Keratinocyte (primary cell): ENCODE data around the gene PLAGL1. TPM values are rescaled to one million over a fixed set of nuclear protein-coding genes. Genes with fewer than 3 reads are reported as not detected.

Experiments used
- DNase-seq: peaks from one replicate; pipeline ENCODE4 v3.0.0-alpha.2; 2011; ENCODE audit warnings: low read depth, missing footprints, low spot score
- FAIRE-seq: peaks from 2 replicates; lab custom pipeline; 2011; peaks lifted over from hg19 to GRCh38; lab: Jason Lieb, UNC
- H2AFZ ChIP-seq: 2 replicates; pipeline ENCODE4 v1.6.0; 2012; ENCODE audit warnings: low read length, control low read depth, inconsistent platforms; ENCODE audit not compliant: control insufficient read depth
- H3K27ac ChIP-seq: 2 replicates; pipeline ENCODE4 v1.5.1; 2011; ENCODE audit warnings: low read length; ENCODE audit not compliant: control insufficient read depth, insufficient read depth
- H3K27me3 ChIP-seq: 3 replicates; pipeline ENCODE4 v1.6.0; 2011; ENCODE audit warnings: low read length; ENCODE audit not compliant: control insufficient read depth, insufficient read depth; ENCODE audit errors: extremely low read depth
- H3K36me3 ChIP-seq, 2 experiments: 2 replicates in 1 of 2; 3 replicates in 1 of 2; pipeline ENCODE4 v1.5.1; 2011; ENCODE audit warnings: low read length in 2 of 2, mild to moderate bottlenecking in 1 of 2; ENCODE audit not compliant: control insufficient read depth in 2 of 2, insufficient read depth in 2 of 2; ENCODE audit errors: extremely low read depth in 1 of 2
- H3K4me1 ChIP-seq: 3 replicates; pipeline ENCODE4 v1.5.1; 2011; ENCODE audit warnings: low read length; ENCODE audit not compliant: control insufficient read depth, insufficient read depth; ENCODE audit errors: extremely low read depth
- H3K4me2 ChIP-seq: 3 replicates; pipeline ENCODE4 v1.6.0; 2011; ENCODE audit warnings: low read depth, low read length; ENCODE audit not compliant: control insufficient read depth, insufficient read depth; ENCODE audit errors: extremely low read depth
- H3K4me3 ChIP-seq, 3 experiments: fragments of 200-600 bp in 1 of 3; sonication (generic) in 1 of 3; 2 replicates in 2 of 3; 3 replicates in 1 of 3; pipeline ENCODE4 v1.5.1; 2011 to 2016; ENCODE audit warnings: low read length in 3 of 3, mild to moderate bottlenecking in 3 of 3, control low read depth in 2 of 3, inconsistent platforms in 1 of 3, low read depth in 1 of 3, mixed read lengths in 1 of 3, mixed run types in 1 of 3, moderate library complexity in 1 of 3; ENCODE audit not compliant: control insufficient read depth in 2 of 3, insufficient read depth in 2 of 3; ENCODE audit errors: extremely low read depth in 1 of 3
- H3K79me2 ChIP-seq: 2 replicates; pipeline ENCODE4 v1.6.0; 2012; ENCODE audit warnings: low read length; ENCODE audit not compliant: control insufficient read depth, insufficient read depth
- H3K9ac ChIP-seq: 3 replicates; pipeline ENCODE4 v1.6.0; 2011; ENCODE audit warnings: low read length; ENCODE audit not compliant: control insufficient read depth, insufficient read depth; ENCODE audit errors: extremely low read depth
- H3K9me1 ChIP-seq: 3 replicates; pipeline ENCODE4 v1.6.0; 2011; ENCODE audit warnings: low read length; ENCODE audit not compliant: control insufficient read depth, insufficient read depth; ENCODE audit errors: extremely low read depth
- H3K9me3 ChIP-seq: 2 replicates; pipeline ENCODE4 v1.5.1; 2012; ENCODE audit warnings: low read depth, low read length; ENCODE audit not compliant: control insufficient read depth
- H4K20me1 ChIP-seq: 3 replicates; pipeline ENCODE4 v1.6.0; 2011; ENCODE audit warnings: low read length; ENCODE audit not compliant: control insufficient read depth, insufficient read depth; ENCODE audit errors: extremely low read depth
- CTCF ChIP-seq, 3 experiments: IDR thresholded peaks in 1 of 3; conservative IDR thresholded peaks in 1 of 3; optimal IDR thresholded peaks in 1 of 3; 2 replicates in 2 of 3; 3 replicates in 1 of 3; pipeline versions ENCODE3 to v1.5.1; 2011; ENCODE audit warnings: low read length in 3 of 3, mild to moderate bottlenecking in 3 of 3, moderate library complexity in 2 of 3, control low read depth in 1 of 3, inconsistent platforms in 1 of 3; ENCODE audit not compliant: insufficient read depth in 2 of 3; ENCODE audit errors: extremely low read depth in 1 of 3
- EZH2 ChIP-seq: IDR thresholded peaks from one replicate; pipeline ENCODE4 v1.6.1; 2012; ENCODE audit warnings: inconsistent platforms, mild to moderate bottlenecking, low read length, moderate library complexity
- dilution Hi-C: fragments of 300-500 bp; cut with MboI; formaldehyde crosslinking; loops from one replicate; pipeline ENCODE4 v1.7.0; 2020; ENCODE audit warnings: low sequenced_read_pairs; ENCODE audit not compliant: extremely low pct_ligation_motif_present
- polyA minus RNA-seq, 3 experiments: library from RNA; depleted of rRNA, polyadenylated mRNA; stranded (reverse); fragments of >200 nt; gene quantifications; 1 replicate in 1 of 3; 2 replicates in 1 of 3; 3 replicates in 1 of 3; pipeline ENCODE4 v1.2.3, GENCODE V29; 2011
- polyA plus RNA-seq, 5 experiments: library from polyadenylated mRNA; depleted of rRNA in 3 of 5; stranded (reverse) in 3 of 5; stranded (forward) in 1 of 5; unstranded in 1 of 5; fragments of >200 nt; gene quantifications; 1 replicate in 1 of 5; 2 replicates in 3 of 5; 3 replicates in 1 of 5; pipeline versions ENCODE4 v1.2.1 to v1.2.3, GENCODE V29; 2011 to 2012; ENCODE audit warnings: missing spikeins in 2 of 5, low read depth in 1 of 5, low replicate concordance in 1 of 5

The PLAGL1 gene
- polyA plus RNA-seq (5.9 to 10.5 TPM (median 8.9 TPM) in 3 replicates), polyA minus RNA-seq (3.7 to 11.5 TPM (median 10.7 TPM) in 3 replicates)
- 5.9 TPM for polyA plus RNA-seq (2011; ENCODE audit: low read depth)
- 7.2 and 9.3 TPM in 2 replicates for polyA plus RNA-seq (2011; cell fraction: cytosol; rRNA removed)
- 28.8 and 36.5 TPM in 2 replicates for polyA plus RNA-seq (2011; cell fraction: nucleus; rRNA removed)
- polyA plus RNA-seq (2012; ENCODE audit: low replicate concordance) = 5.9 and 7.5 TPM in 2 replicates
- polyA minus RNA-seq (2011; cell fraction: cytosol; rRNA and poly(A)+ RNA removed) = 5.2 TPM
- 9.0 and 17.1 TPM in 2 replicates for polyA minus RNA-seq (2011; cell fraction: nucleus; rRNA and poly(A)+ RNA removed)

DNA sequence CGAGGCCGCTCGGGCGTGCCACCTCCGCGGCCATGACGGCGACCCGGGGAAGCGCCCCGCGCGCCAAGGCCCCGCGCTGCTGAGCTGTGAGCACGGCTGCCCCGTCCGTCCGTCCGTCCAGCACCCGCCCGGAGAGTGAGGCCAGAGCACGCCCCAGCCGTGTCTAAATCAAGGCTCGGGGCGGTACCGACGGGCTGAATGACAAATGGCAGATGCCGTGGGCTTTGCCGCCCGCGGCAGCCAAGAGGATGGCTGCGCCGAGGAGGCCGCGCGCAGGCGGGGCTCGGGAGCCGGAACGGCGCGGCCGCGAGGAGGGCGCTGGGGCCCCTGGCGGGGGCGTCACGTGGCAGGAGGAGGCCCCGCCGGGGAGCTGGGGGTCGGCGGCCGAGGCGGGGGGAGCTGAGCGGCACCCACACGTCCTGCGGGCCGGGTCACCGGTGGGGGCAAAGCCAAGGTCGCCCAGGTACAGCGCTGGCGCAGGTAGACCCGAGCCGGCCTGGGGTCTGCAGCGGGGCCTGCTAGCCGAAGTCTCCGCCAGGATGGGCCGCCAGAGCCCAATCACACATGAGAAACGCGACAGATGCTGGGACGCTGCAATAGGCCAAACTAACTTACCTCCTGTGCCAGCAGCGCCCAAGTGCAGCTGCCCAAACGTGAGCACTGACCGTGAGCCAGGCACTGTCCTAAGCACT is at the start of gene PLAGL1:
PLAGL1 (minus strand) TSS at position 140 of the 692 bp plus-strand sequence. CDS start 60,123 bp downstream, outside the sequence.
- Histone ChIP-seq H3K27me3 (no peaks in the 10 kb centered on the region), H3K27ac (peak within 1 kb of the TSS; percentile 75), H3K4me2 (peak within 1 kb of the TSS; percentile 69), H3K36me3 (no peaks in the 10 kb centered on the region), H3K9me3 (no peaks in the 10 kb centered on the region), H3K9ac (peak within 1 kb of the TSS; percentile 78), H2AFZ (peak within 1 kb of the TSS; percentile 68), H4K20me1 (no peaks in the 10 kb centered on the region), H3K4me1 (no peaks in the 10 kb centered on the region), H3K9me1 (no peaks in the 10 kb centered on the region), H3K4me3 (peak within 1 kb of the TSS; percentile 47 to 72 (median 67)), H3K79me2 (no peaks in the 10 kb centered on the region)
- FAIRE-seq = no peak
- TF ChIP-seq EZH2 (no peak), CTCF (optimal IDR thresholded peaks at IDR 0.05 in 1 of 3, IDR thresholded peaks at IDR 0.05 in 1 of 3, conservative IDR thresholded peaks at IDR 0.05 in 1 of 3; ENCODE audit: extremely low read depth in 1 of 3, insufficient read depth in 2 of 3, low read length in 3 of 3) (no peak)
- DNase-seq = no peak
- dilution Hi-C loops = no loop called here

- dilution Hi-C loops = no loop called here
- Histone ChIP-seq H3K36me3 (no peaks in the 10 kb centered on the region), H4K20me1 (no peaks in the 10 kb centered on the region), H3K27ac (no peak overlapping the region), H2AFZ (no peak overlapping the region), H3K79me2 (no peaks in the 10 kb centered on the region), H3K9me3 (no peaks in the 10 kb centered on the region), H3K27me3 (no peaks in the 10 kb centered on the region), H3K9me1 (no peaks in the 10 kb centered on the region), H3K4me2 (no peak overlapping the region), H3K4me3 (no peak overlapping the region), H3K9ac (no peak overlapping the region), H3K4me1 (no peaks in the 10 kb centered on the region)
- TF ChIP-seq EZH2 = no peak
- TF ChIP-seq CTCF (optimal IDR thresholded peaks at IDR 0.05 in 1 of 3, IDR thresholded peaks at IDR 0.05 in 1 of 3, conservative IDR thresholded peaks at IDR 0.05 in 1 of 3; ENCODE audit: extremely low read depth in 1 of 3, insufficient read depth in 2 of 3, low read length in 3 of 3) = no peak
- FAIRE-seq (no peak), DNase-seq (no peak)
Measured at GRCh38 chr6:144055121-144055931, 47.3 kb upstream of the PLAGL1 start.
